Measurements from ENCODE around the gene LARGE1. TPM values are rescaled to one million over a fixed set of nuclear protein-coding genes. Genes with fewer than 3 reads are reported as not detected.

The LARGE1 gene
- total RNA-seq, 1 experiment from 2014 or later: 30.7 TPM

- no peaks in the 10 kb centered on the region for H3K27me3 ChIP-seq (ENCODE audit: control insufficient read depth, insufficient read depth, low read length)
- no peak for DNase-seq
- H3K4me3 ChIP-seq (ENCODE audit: insufficient read depth, low read depth, low read length): no peak overlapping the region
- H3K36me3 ChIP-seq (replicated peaks; ENCODE audit: control insufficient read depth, insufficient read depth, low read length): no peaks in the 10 kb centered on the region; the same call in 1 of the 2 replicates
These were observed 582.8 kb downstream of the LARGE1 start for GRCh38 chr22:33337524-33337923.

DNA sequence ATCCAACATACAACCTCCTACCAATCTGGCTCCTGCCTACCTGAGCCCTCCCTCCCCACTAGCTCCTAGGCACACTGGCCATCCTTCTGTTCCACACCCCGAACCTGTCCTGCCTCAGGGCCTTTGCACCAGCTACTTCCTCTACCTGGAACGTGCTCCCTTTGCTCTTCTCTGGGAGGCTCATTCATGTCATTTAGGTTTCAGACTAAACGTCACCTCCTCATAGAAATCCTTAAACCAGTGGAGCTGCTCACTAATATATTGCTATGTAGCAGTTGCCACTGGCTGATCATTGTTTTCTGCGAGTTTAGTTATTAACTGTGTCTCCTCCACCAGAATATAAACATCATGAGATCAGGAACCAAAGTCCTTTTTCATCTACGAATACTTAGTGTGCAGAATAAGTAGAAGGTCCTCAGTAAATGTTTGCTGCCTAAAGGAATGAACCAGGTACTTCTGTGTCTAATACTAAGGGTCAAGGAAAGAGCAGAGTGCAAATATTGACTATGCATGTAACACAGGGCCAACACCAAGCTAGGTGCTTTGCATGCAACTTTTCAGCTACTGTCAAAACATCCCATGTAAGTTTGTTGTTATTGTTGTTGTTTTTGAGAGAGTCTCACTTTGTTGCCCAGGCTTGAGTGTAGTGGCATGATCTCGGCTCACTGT, 584.5 kb downstream of the LARGE1 start:
- DNase-seq: no peak

GRCh38 chr22:33332538-33332937, 587.7 kb downstream of the LARGE1 start:
- no peaks in the 10 kb centered on the region for H3K27me3 ChIP-seq (ENCODE audit: control insufficient read depth, insufficient read depth, low read length)
- no peak for DNase-seq
- no peak overlapping the region for H3K4me3 ChIP-seq (ENCODE audit: insufficient read depth, low read depth, low read length)
- H3K36me3 ChIP-seq (replicated peaks; ENCODE audit: control insufficient read depth, insufficient read depth, low read length): no peaks in the 10 kb centered on the region

More for the DNA sequence above, 584.5 kb downstream of the LARGE1 start:
- no peaks in the 10 kb centered on the region; the same call in 1 of the 2 replicates for H3K36me3 ChIP-seq (replicated peaks; ENCODE audit: control insufficient read depth, insufficient read depth, low read length)
- no peak overlapping the region for H3K4me3 ChIP-seq (ENCODE audit: insufficient read depth, low read depth, low read length)
- H3K27me3 ChIP-seq (ENCODE audit: control insufficient read depth, insufficient read depth, low read length): no peaks in the 10 kb centered on the region

DNA sequence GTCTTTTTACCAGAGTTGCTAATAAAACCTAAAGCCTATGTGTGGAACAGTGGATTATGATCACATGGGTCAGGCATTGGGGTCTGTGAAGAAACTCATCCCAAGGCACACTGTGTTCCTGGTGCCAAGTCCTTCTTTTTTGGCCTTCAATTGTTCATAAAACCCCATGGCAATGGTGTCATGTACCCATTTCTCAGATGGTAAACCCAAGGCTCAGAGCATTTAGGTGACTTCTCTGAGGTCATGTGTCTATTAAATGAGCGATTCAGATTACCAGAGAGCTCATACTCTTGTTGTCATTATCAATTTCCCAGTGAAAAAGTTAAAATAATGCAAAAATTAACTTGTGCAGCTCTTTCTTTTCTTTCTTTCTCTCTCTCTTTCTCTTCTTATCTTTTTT, 589.3 kb downstream of the LARGE1 start:
- DNase-seq: no peak
- H3K27me3 ChIP-seq (ENCODE audit: control insufficient read depth, insufficient read depth, low read length): no peaks in the 10 kb centered on the region

GRCh38 chr22:33330534-33330933, 589.7 kb downstream of the LARGE1 start:
- no peak for DNase-seq
- Histone ChIP-seq H3K27me3 (ENCODE audit: control insufficient read depth, insufficient read depth, low read length) (no peaks in the 10 kb centered on the region), H3K4me3 (ENCODE audit: insufficient read depth, low read depth, low read length) (no peak overlapping the region), H3K36me3 (replicated peaks; ENCODE audit: control insufficient read depth, insufficient read depth, low read length) (no peaks in the 10 kb centered on the region; the same call in 1 of the 2 replicates)

More for the DNA sequence above, 589.3 kb downstream of the LARGE1 start:
- H3K36me3 ChIP-seq (replicated peaks; ENCODE audit: control insufficient read depth, insufficient read depth, low read length): no peaks in the 10 kb centered on the region; the same call in 1 of the 2 replicates
- no peak overlapping the region for H3K4me3 ChIP-seq (ENCODE audit: insufficient read depth, low read depth, low read length)

DNA sequence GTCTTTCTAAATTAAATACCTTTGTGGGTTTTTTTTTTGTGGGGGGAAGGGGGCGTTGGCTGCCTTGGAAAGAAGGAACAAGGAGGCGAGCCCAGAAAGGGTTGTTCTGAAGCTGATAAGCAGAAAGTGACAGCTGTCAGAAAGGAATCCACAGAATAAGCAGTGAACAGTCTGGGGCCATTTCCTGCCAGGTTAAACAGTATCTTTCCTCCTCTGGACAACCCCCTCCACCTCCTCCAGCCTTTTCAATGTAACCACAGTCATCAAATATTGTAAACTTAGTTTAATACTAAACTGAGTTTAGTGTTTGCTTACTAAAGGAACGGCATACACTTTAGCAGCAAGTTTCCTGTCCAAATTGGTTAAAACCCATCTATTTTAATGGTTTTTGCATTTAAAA, 590.9 kb downstream of the LARGE1 start:
- no peaks in the 10 kb centered on the region; the same call in 1 of the 2 replicates for H3K36me3 ChIP-seq (replicated peaks; ENCODE audit: control insufficient read depth, insufficient read depth, low read length)
- H3K27me3 ChIP-seq (ENCODE audit: control insufficient read depth, insufficient read depth, low read length): no peaks in the 10 kb centered on the region
- DNase-seq: no peak
- H3K4me3 ChIP-seq (ENCODE audit: insufficient read depth, low read depth, low read length): no peak overlapping the region

DNA sequence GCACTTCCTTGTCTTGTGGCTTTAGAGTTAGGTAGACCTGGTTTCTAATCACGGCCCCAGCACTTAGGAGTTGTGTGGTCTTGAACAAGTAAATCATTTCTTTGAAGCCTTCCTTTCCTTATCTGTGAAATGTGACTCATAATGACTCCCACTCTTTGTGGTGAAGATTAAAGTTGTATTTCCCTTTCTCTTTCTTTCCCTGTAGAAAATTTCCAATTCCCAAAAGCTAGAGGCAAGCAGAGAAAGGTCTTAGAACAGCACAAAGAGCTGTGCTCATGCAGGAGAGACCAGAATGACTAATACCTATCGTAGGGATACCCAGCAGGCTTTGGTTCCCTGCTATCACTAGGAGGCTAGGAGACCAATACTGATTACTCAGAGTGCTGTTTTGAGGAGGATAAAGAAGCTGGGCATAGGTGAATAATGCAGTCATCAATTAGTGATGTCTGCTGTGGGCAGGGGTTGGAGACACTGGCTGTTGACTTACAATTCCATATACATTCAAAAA, 591.4 kb downstream of the LARGE1 start:
- no peak for DNase-seq

DNA sequence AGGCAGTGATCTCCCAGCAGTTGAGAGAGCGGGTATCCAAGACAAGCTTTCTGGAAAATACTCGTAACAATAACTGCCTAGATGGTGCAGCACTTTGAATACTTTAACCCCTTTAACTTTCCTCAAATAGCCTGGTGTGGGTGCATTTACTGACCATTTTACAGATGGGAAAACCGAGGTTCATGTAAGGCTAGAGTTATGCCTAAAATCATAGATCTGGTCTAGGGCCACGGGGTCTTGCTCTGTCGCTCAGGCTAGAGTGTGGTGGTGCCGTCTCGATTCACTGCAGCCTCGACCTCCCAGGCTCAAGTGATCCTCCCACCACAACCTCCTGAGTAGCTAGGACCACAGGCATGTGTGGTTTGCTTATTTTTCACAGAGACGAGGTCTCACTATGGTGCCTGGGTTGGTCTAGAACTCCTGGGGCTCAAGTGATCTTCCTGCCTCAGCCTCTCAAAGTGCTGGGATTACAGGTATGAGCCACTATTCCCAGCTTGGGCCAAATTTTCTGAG, 592.9 kb downstream of the LARGE1 start:
- Histone ChIP-seq H3K4me3 (ENCODE audit: insufficient read depth, low read depth, low read length) (no peak overlapping the region), H3K36me3 (replicated peaks; ENCODE audit: control insufficient read depth, insufficient read depth, low read length) (no peaks in the 10 kb centered on the region; the same call in 1 of the 2 replicates), H3K27me3 (ENCODE audit: control insufficient read depth, insufficient read depth, low read length) (no peaks in the 10 kb centered on the region)
- no peak for DNase-seq

More for the DNA sequence above, 591.4 kb downstream of the LARGE1 start:
- Histone ChIP-seq H3K36me3 (replicated peaks; ENCODE audit: control insufficient read depth, insufficient read depth, low read length) (no peaks in the 10 kb centered on the region; the same call in 1 of the 2 replicates), H3K4me3 (ENCODE audit: insufficient read depth, low read depth, low read length) (no peak overlapping the region), H3K27me3 (ENCODE audit: control insufficient read depth, insufficient read depth, low read length) (no peaks in the 10 kb centered on the region)

DNA sequence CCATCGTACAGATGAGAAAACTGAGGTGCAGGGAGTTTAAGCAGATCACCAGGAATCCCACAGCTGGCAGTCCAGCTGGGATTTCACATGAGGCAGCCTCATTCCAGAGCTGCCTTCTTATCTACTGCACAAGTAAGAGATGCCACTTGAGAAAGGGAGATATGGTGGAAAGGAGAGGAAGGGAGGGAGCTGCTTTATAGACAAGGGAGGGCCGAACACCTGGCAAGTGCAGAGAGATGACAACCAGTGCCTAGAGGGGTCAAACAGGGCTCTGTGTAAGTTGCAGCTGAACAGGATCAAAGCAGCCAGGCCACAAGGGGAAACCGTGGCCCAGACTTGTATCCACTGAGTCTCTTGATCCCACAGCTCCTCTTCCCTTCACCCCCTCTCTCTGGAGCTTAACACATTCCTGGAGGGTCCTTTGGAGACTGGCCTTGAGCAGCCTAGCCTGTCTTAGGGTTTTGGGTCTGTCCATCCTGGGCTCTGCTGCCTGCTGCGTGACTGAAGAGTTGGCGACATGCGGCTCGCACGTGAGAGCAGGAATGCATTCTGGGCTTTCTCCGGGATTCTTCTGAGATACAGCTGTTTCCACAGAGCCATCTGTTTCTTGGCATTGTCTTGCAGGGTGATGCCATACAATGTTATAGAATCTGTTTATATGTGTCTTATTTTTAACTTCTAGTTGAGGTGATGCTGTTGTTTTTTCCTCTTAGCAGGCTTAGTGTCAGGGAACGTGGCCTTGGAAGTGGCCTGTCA, 593.6 kb downstream of the LARGE1 start:
- no peak for DNase-seq
- Histone ChIP-seq H3K4me3 (ENCODE audit: insufficient read depth, low read depth, low read length) (no peak overlapping the region), H3K36me3 (replicated peaks; ENCODE audit: control insufficient read depth, insufficient read depth, low read length) (no peaks in the 10 kb centered on the region; the same call in 1 of the 2 replicates), H3K27me3 (ENCODE audit: control insufficient read depth, insufficient read depth, low read length) (no peaks in the 10 kb centered on the region)

DNA sequence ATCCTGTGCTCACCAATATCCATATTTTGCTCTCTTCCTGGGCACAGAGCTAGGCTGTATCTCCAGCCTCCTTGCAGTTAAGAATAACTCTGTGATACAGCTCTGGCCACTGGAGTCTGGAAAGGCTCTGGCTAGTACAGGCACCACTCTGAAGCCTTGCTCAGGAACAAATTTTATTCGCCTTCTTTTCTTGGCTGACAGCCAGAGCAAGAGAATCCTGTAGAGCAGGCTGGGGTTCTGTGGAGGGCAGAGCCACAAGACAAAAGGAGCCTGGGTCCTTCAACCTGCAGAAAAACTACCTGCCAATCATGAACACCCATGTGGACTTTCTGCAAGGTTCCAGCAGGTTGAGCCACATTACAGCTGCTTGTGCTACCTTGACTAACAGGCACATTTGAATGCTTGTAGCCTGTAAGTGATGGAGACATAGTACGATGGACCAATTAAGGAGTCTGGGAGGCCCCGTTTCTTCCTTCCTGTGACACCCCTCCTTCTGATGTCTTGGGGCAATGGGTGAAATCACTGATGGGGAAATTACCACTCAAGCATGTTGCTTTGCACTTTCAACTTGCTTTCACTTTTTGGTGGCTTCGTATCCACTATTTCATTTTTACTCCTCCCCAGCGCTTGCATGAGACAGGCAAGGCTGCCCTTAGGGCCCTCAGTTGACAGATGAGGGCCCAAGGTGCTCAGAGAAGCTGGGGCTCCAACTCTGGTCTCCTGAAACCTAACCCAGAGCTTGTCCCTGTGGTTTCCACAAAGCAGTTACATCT, 594.9 kb downstream of the LARGE1 start:
- H3K36me3 ChIP-seq (replicated peaks; ENCODE audit: control insufficient read depth, insufficient read depth, low read length): no peaks in the 10 kb centered on the region; the same call in 1 of the 2 replicates
- DNase-seq: no peak
- H3K4me3 ChIP-seq (ENCODE audit: insufficient read depth, low read depth, low read length): no peak overlapping the region
- no peaks in the 10 kb centered on the region for H3K27me3 ChIP-seq (ENCODE audit: control insufficient read depth, insufficient read depth, low read length)

- Histone ChIP-seq H3K36me3 (replicated peaks; ENCODE audit: control insufficient read depth, insufficient read depth, low read length) (no peaks in the 10 kb centered on the region; the same call in 1 of the 2 replicates), H3K4me3 (ENCODE audit: insufficient read depth, low read depth, low read length) (no peak overlapping the region), H3K27me3 (ENCODE audit: control insufficient read depth, insufficient read depth, low read length) (no peaks in the 10 kb centered on the region)
- DNase-seq: no peak
These were observed 596.0 kb downstream of the LARGE1 start for GRCh38 chr22:33324228-33324627.

- H3K36me3 ChIP-seq (replicated peaks; ENCODE audit: control insufficient read depth, insufficient read depth, low read length): no peaks in the 10 kb centered on the region
- no peak overlapping the region for H3K4me3 ChIP-seq (ENCODE audit: insufficient read depth, low read depth, low read length)
- no peak for DNase-seq
- H3K27me3 ChIP-seq (ENCODE audit: control insufficient read depth, insufficient read depth, low read length): no peaks in the 10 kb centered on the region
These were observed 598.8 kb downstream of the LARGE1 start for GRCh38 chr22:33321466-33321865.

- H3K27me3 ChIP-seq (ENCODE audit: control insufficient read depth, insufficient read depth, low read length): no peaks in the 10 kb centered on the region
These were observed 604.3 kb downstream of the LARGE1 start for GRCh38 chr22:33315954-33316353.

DNA sequence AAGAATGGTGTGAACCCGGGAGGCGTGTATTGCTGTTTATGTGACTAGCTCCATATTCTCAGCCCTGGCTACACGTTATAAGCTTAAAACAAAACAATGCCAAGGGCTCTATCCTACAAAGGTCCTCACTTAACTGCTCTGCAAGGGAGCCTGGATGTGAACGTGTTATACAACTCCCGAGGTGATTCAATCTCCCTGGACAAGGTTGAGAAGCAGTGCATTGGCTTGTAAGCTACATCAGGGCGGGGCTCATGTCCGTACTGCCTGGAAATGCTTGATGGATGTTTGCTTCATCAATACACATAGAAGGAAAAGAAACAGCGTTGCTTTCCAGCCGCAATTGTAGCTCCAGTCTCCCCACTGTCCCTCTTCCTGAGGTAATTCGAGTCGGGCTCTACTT, 605.2 kb downstream of the LARGE1 start:
- Histone ChIP-seq H3K4me3 (ENCODE audit: insufficient read depth, low read depth, low read length) (no peak overlapping the region), H3K36me3 (replicated peaks; ENCODE audit: control insufficient read depth, insufficient read depth, low read length) (peaks cover 2% of the 10 kb centered on the region), H3K27me3 (ENCODE audit: control insufficient read depth, insufficient read depth, low read length) (no peaks in the 10 kb centered on the region)
- DNase-seq: no peak

More at GRCh38 chr22:33315954-33316353, 604.3 kb downstream of the LARGE1 start:
- H3K4me3 ChIP-seq (ENCODE audit: insufficient read depth, low read depth, low read length): no peak overlapping the region
- H3K36me3 ChIP-seq (replicated peaks; ENCODE audit: control insufficient read depth, insufficient read depth, low read length): peaks cover 2% of the 10 kb centered on the region; the same call in 1 of the 2 replicates
- DNase-seq: no peak

Data from H7 (cell line).